A549 (cell line): ENCODE measurements around the gene EXOC2.

Source experiments
- CTCF ChIP-seq: fragments of >200 bp; sonication (Bioruptor Twin); formaldehyde crosslinking; IDR thresholded peaks from 3 replicates; pipeline ENCODE4 v1.5.1; 2016
- EP300 ChIP-seq, 2 experiments: fragments of >200 bp; sonication (Bioruptor Twin); formaldehyde crosslinking; IDR thresholded peaks; 2 replicates in 1 of 2; 3 replicates in 1 of 2; pipeline ENCODE4 v1.6.1; 2016 to 2017
- POLR2A ChIP-seq: IDR thresholded peaks from 2 replicates; pipeline ENCODE4 v1.6.1; 2012; ENCODE audit warnings: mild to moderate bottlenecking, low read length

DNA sequence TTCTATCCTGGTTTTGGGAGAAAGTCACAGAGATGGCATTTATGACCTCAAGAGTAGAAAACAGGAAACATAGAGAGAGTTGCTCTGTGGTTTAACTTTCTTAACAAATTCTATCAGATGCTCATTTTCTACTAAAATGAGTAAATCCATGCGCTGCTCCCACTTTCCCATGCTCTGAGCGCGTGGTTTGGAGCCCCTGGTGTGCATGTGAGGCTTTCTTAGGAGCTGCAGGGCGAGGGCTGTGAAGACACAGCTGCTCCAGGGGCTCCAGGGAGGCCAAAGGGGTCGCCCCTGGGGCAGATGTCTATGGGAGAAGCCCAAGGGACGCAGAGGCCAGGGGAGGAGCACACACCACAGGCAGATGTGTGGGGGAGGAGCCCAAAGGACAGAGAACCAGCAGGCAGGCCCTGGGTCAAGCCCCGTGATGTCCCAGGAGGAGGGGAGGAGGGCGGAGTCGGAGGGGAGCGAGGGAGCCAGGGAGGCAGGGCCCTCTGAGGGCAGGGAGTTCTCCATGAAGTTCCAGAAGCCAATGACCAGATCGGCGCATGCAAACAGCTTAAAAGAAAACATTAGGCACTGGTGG is 178.5 kb downstream of the EXOC2 start:
- no peak for TF ChIP-seq EP300 (IDR thresholded peaks at IDR 0.05)
- TF ChIP-seq CTCF, result no peak
- TF ChIP-seq POLR2A, result no peak
